Right lobe of liver (tissue), 6 donors: Measurements from ENCODE around the gene CDR2L. TPM values are rescaled to one million over a fixed set of nuclear protein-coding genes. Genes with fewer than 3 reads are reported as not detected.
"Not testable (repeated sequence)": the region's sequence is repeated elsewhere in the genome, so short reads cannot be mapped to it uniquely, and the experiment has no call there.

Source experiments
- ATAC-seq, 4 donors: fragments of 200-7000 bp; cut with Tn5 transposase; one replicate each; pipeline ENCODE4 v1.9.1; 2020; ENCODE audit warnings: mild to moderate bottlenecking in 4 of 4, moderate library complexity in 4 of 4
- DNase-seq, 3 donors: peaks; one replicate each; pipeline ENCODE4 v3.0.0-alpha.2; 2020
- H3K27ac ChIP-seq, 3 donors: fragments of 200-600 bp; one replicate each; pipeline ENCODE4 v1.8.0; 2022
- H3K27me3 ChIP-seq, 2 donors: fragments of 200-600 bp; one replicate each; pipeline ENCODE4 v1.8.0; 2022
- H3K36me3 ChIP-seq, 4 donors: fragments of 200-600 bp; sonication (generic) in 1 of 4; one replicate each; pipeline versions ENCODE4 v1.5.1 to v1.8.0; 2017 to 2022; ENCODE audit warnings: control low read depth in 1 of 4
- H3K4me1 ChIP-seq, 4 donors: fragments of 200-600 bp; sonication (generic) in 1 of 4; one replicate each; pipeline versions ENCODE4 v1.5.1 to v1.8.0; 2017 to 2022; ENCODE audit warnings: control low read depth in 1 of 4
- H3K4me3 ChIP-seq, 3 donors: fragments of 200-600 bp; one replicate each; pipeline ENCODE4 v1.8.0; 2022
- H3K9me3 ChIP-seq, 4 donors: fragments of 200-600 bp; sonication (generic) in 1 of 4; one replicate each; pipeline versions ENCODE4 v1.5.1 to v1.8.0; 2017 to 2022; ENCODE audit warnings: control low read depth in 1 of 4
- POLR2A ChIP-seq: fragments of 450-650 bp; IDR thresholded peaks from one replicate; pipeline ENCODE4 v1.6.1; 2017; ENCODE audit warnings: antibody characterized with exemption, mild to moderate bottlenecking
- WGBS: methylation state at CpG from one replicate; pipeline ENCODE4 v1.1.6; 2018; ENCODE audit warnings: low coverage, low lambda C conversion rate; ENCODE audit not compliant: insufficient coverage; ENCODE audit errors: missing lambda C conversion rate; 5-methylcytosine and 5-hydroxymethylcytosine counted together
- intact Hi-C, 2 donors: fragments of 100-400 bp; cut with DNase I; formaldehyde crosslinking; loops; one replicate each; pipeline versions ENCODE4 v1.11.2 to v1.14.1; 2022
- total RNA-seq, 6 experiments: library from RNA; depleted of rRNA in 2 of 6; stranded (reverse); fragments of >200 nt in 2 of 6; fragmentation: NEBNext Ultra II Directional in 3 of 6; extraction: Animal tissue kit (Norgen Biotek cat#: 25700) in 3 of 6; gene quantifications; one replicate each; pipeline versions ENCODE4 v1.1.0 to v1.2.4, GENCODE V29; 2016 to 2023
- TF ChIP-seq, protein P1 (sequence below), 4 donors: fragments of 200-600 bp in 3 of 4; fragments of 450-650 bp in 1 of 4; IDR thresholded peaks; one replicate each; pipeline versions ENCODE4 v1.5.1 to v1.8.0; 2016 to 2022; ENCODE audit warnings: antibody characterized with exemption in 4 of 4, mild to moderate bottlenecking in 2 of 4
- donor health status: DM: no; HTN: yes; CAD: no.
- donor health status: DM: no; HTN: no; CAD: no.
- donor health status: DM: no; HTN: no; CAD: no.
- donor health status: DM: no; HTN: yes; CAD: no.
- donor health status: DM: no; HTN: yes; CAD: no.

The CDR2L gene
- total RNA-seq, 6 experiments from 2014 or later, result 0.64 to 2.3 (median 1.4) TPM

DNA sequence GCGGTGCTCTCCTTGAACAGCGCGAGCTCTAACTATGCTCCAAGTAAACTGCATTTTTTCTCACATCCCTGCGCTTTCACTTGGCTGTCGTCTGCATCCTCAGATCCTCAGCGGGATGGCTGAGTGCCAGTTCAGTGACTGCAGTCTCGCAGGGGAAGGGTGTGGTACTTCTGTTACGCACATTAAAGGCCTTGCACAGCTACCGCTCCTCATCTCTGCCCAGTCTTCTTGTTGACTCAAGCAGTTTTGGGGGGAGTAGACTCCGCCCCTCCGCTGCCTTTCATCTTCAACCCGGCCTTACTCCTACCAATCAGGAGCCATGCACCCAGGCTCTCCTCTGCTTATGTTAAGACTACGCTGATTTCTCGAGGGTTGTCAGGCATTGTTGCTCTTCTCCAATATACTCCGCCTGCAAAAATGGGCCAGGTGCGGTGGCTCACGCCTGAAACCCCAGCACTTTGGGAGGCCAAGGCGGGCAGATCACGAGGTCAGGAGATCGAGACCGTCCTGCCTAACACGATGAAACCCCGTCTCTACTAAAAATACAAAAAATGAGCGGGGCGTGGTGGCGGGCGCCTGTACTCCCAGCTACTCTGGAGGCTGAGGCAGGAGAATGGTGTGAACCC is 49.3 kb downstream of the CDR2L start:
- peak in 3 of 4 donors; percentile 3 to 6 (median 4) for ATAC-seq
- WGBS, result 75% methylated on average over 22 of the region's 27 CpGs

GRCh38 chr17:75039238-75039637 is 51.8 kb downstream of the CDR2L start:
- H3K4me1 ChIP-seq, result peaks cover 0 to 8% (median 0%) of the 10 kb centered on the region in 4 donors
- TF ChIP-seq POLR2A, result no peak
- TF ChIP-seq, protein P1, sequence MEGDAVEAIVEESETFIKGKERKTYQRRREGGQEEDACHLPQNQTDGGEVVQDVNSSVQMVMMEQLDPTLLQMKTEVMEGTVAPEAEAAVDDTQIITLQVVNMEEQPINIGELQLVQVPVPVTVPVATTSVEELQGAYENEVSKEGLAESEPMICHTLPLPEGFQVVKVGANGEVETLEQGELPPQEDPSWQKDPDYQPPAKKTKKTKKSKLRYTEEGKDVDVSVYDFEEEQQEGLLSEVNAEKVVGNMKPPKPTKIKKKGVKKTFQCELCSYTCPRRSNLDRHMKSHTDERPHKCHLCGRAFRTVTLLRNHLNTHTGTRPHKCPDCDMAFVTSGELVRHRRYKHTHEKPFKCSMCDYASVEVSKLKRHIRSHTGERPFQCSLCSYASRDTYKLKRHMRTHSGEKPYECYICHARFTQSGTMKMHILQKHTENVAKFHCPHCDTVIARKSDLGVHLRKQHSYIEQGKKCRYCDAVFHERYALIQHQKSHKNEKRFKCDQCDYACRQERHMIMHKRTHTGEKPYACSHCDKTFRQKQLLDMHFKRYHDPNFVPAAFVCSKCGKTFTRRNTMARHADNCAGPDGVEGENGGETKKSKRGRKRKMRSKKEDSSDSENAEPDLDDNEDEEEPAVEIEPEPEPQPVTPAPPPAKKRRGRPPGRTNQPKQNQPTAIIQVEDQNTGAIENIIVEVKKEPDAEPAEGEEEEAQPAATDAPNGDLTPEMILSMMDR (IDR thresholded peaks at IDR 0.05), result no peak
- intact Hi-C loops, result no loop called here
- peaks cover 6 to 40% (median 18%) of the 10 kb centered on the region in 4 donors for H3K36me3 ChIP-seq
- no peak for DNase-seq
- H3K27ac ChIP-seq, result no peak overlapping the region
- WGBS, result 71% methylated on average over 3 of the region's 5 CpGs
- ATAC-seq, result no peak
- no peaks in the 10 kb centered on the region for H3K27me3 ChIP-seq
- no peak overlapping the region for H3K4me3 ChIP-seq
- H3K9me3 ChIP-seq, result no peaks in the 10 kb centered on the region

More for the DNA sequence above, 49.3 kb downstream of the CDR2L start:
- Histone ChIP-seq H3K27ac (peak overlapping the region in 1 of 3 donors; percentile 6), H3K36me3 (peaks cover 6 to 35% (median 15%) of the 10 kb centered on the region in 4 donors), H3K27me3 (no peaks in the 10 kb centered on the region), H3K9me3 (no peaks in the 10 kb centered on the region), H3K4me3 (no peak overlapping the region), H3K4me1 (peaks cover 0 to 16% (median 7%) of the 10 kb centered on the region in 4 donors)
- peak; percentile 77 to 84 (median 78) for DNase-seq
- no peak for TF ChIP-seq POLR2A
- TF ChIP-seq, protein P1 (IDR thresholded peaks at IDR 0.05), result no peak
- intact Hi-C loops, result no loop called here

- H3K36me3 ChIP-seq, result peaks cover 6 to 40% (median 18%) of the 10 kb centered on the region in 4 donors
- DNase-seq (no peak), ATAC-seq (no peak)
- H3K9me3 ChIP-seq, result no peaks in the 10 kb centered on the region
- H3K4me3 ChIP-seq, result no peak overlapping the region
- WGBS, result 29% methylated on average over 1 of the region's 12 CpGs
- peaks cover 0 to 7% (median 3%) of the 10 kb centered on the region in 4 donors for H3K4me1 ChIP-seq
- no peaks in the 10 kb centered on the region for H3K27me3 ChIP-seq
- TF ChIP-seq, protein P1 (IDR thresholded peaks at IDR 0.05), result no peak
- TF ChIP-seq POLR2A, result no peak
- intact Hi-C loops, result loop anchor here in 1 of 2 donors (5.0 kb wide), 1 partner anchor 34 kb away; no protein-coding TSS in a partner anchor
- H3K27ac ChIP-seq, result no peak overlapping the region
Observed at GRCh38 chr17:75041656-75042280, 54.3 kb downstream of the CDR2L start.

- Histone ChIP-seq H3K4me1 (peaks cover 0 to 18% (median 8%) of the 10 kb centered on the region in 4 donors), H3K36me3 (peaks cover 4 to 35% (median 15%) of the 10 kb centered on the region in 4 donors)
- not testable (repeated sequence) for H3K4me3 ChIP-seq, H3K27me3 ChIP-seq, DNase-seq, ATAC-seq, H3K27ac ChIP-seq, H3K9me3 ChIP-seq
- WGBS, result 63% methylated on average over 4 of the region's 5 CpGs
- intact Hi-C loops, result loop anchor here in 1 of 2 donors (5.0 kb wide), 1 partner anchor 36 kb away; no protein-coding TSS in a partner anchor
Observed at GRCh38 chr17:75043789-75044188, 56.4 kb downstream of the CDR2L start.

- TF ChIP-seq, protein P1 (IDR thresholded peaks at IDR 0.05), result no peak
- TF ChIP-seq POLR2A, result no peak
- DNase-seq, result no peak
- peaks cover 0 to 25% (median 9%) of the 10 kb centered on the region in 4 donors for H3K36me3 ChIP-seq
- no peaks in the 10 kb centered on the region for H3K9me3 ChIP-seq
- no peak for ATAC-seq
- H3K4me1 ChIP-seq, result peaks cover 0 to 21% (median 10%) of the 10 kb centered on the region in 4 donors
- H3K27me3 ChIP-seq, result no peaks in the 10 kb centered on the region
- H3K27ac ChIP-seq, result no peak overlapping the region
- intact Hi-C loops, result loop anchor here in 1 of 2 donors (5.0 kb wide), 1 partner anchor 37 kb away; no protein-coding TSS in a partner anchor
- no peak overlapping the region for H3K4me3 ChIP-seq
- 89% methylated on average over 7 of the region's 7 CpGs for WGBS
Observed at GRCh38 chr17:75044716-75045115, 57.3 kb downstream of the CDR2L start.

- Histone ChIP-seq H3K27ac (peak overlapping the region; percentile 64 to 85 (median 79)), H3K4me1 (peaks cover 0 to 21% (median 10%) of the 10 kb centered on the region in 4 donors), H3K4me3 (peak overlapping the region; percentile 51 to 97 (median 90)), H3K36me3 (peaks cover 0 to 21% (median 8%) of the 10 kb centered on the region in 4 donors)
- ATAC-seq, H3K27me3 ChIP-seq, intact Hi-C loops, DNase-seq, H3K9me3 ChIP-seq: not testable (repeated sequence)
- WGBS, result 16% methylated on average over 19 of the region's 25 CpGs
Observed at GRCh38 chr17:75045946-75046406, 58.5 kb downstream of the CDR2L start.
